ENCODE measurements around the gene GATAD1. TPM values are rescaled to one million over a fixed set of nuclear protein-coding genes. Genes with fewer than 3 reads are reported as not detected.

GATAD1 gene
- total and polyA plus RNA-seq, 10 of the 15 experiments (the other 5 are each of a cell fraction or from before 2014, with no cell fraction given) = 5.5 to 45.2 (median 14.2) TPM

DNA sequence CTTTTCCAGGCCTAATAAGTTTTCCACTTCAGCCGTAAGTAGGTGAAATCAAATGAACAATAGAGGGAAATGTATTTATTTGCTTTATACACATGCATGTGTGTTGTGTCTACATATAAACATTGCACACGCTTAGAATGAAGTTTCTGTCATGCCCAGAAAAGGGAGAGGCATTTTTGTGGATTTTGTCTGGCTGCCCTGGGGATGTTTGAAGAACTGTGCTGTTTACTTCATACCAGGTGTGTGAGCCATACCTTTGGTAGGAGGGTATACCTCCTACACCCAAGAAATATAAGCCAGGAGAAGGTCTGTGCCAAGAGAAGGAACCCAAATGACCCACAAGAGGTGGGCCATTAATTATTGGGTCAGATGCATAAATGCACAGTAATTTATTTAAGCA lies 12.8 kb downstream of the GATAD1 start:
- Histone ChIP-seq H4K20me1 (ENCODE audit: control insufficient read depth, insufficient read depth) (no peaks in the 10 kb centered on the region), H3K9ac (ENCODE audit: control insufficient read depth, insufficient read depth, low read length) (no peak overlapping the region), H3K4me3 (no peak overlapping the region), H3K4me2 (ENCODE audit: control insufficient read depth, insufficient read depth) (no peak overlapping the region), H3K36me3 (ENCODE audit: control insufficient read depth in 2 of 2, insufficient read depth in 2 of 2, low read length in 1 of 2) (peaks cover 0 to 8% of the 10 kb centered on the region in 2 experiments; a peak in 1 of 4 replicates), H2AFZ (ENCODE audit: control insufficient read depth, low read depth, low read length) (no peak overlapping the region), H3K27ac (ENCODE audit: control insufficient read depth, insufficient read depth) (no peak overlapping the region), H3K9me3 (replicated peaks; ENCODE audit: control insufficient read depth, insufficient read depth, low read length) (no peaks in the 10 kb centered on the region), H3K27me3 (replicated peaks in 1 of 2; ENCODE audit: control insufficient read depth in 2 of 2, insufficient read depth in 2 of 2, low read length in 1 of 2) (no peaks in the 10 kb centered on the region), H3K79me2 (ENCODE audit: control insufficient read depth, insufficient read depth, low read length) (no peaks in the 10 kb centered on the region), H3K4me1 (ENCODE audit: control insufficient read depth, insufficient read depth, low read length) (no peaks in the 10 kb centered on the region)
- DNase-seq (ENCODE audit: low read depth, low spot score) (no peak), ATAC-seq (no peak), FAIRE-seq (no peak)
- BruUV-seq (replicated peaks) = no TSS peak
- WGBS (ENCODE audit: insufficient coverage, insufficient replicate concordance, low lambda C conversion rate, missing lambda C conversion rate) = 94% methylated on average over 2 of the region's 2 CpGs
- RAD21 ChIA-PET (ENCODE audit: unreplicated experiment) = interaction anchor here (0.7 to 0.9 kb wide), 2 partner anchors 36 to 142 kb away, joined by 3 to 4 read pairs; no protein-coding TSS in a partner anchor
- POLR2A ChIA-PET = no interaction called here
- in situ Hi-C loops (cut with MboI) (no loop called here), intact Hi-C loops (cut with micrococcal nuclease; ENCODE audit: unreplicated experiment) (loop anchor here (10.0 kb wide), 1 partner anchor 595 kb away; no protein-coding TSS in a partner anchor)
- TF ChIP-seq NRF1 (conservative IDR thresholded peaks at IDR 0.05; ENCODE audit: low read depth, low read length) = no peak
- no peak for TF ChIP-seq RB1 (IDR thresholded peaks at IDR 0.05; ENCODE audit: borderline replicate concordance)
- TF ChIP-seq STAT3 (IDR thresholded peaks at IDR 0.05; ENCODE audit: low read depth, low read length) = no peak
- TF ChIP-seq RUNX3 (IDR thresholded peaks at IDR 0.05; ENCODE audit: low read length) = no peak
- TF ChIP-seq RELA (IDR thresholded peaks at IDR 0.05; ENCODE audit: borderline replicate concordance, partially characterized antibody) = no peak
- TF ChIP-seq CHD1 (IDR thresholded peaks at IDR 0.05; ENCODE audit: low read depth, low read length) = no peak
- TF ChIP-seq, protein P1, sequence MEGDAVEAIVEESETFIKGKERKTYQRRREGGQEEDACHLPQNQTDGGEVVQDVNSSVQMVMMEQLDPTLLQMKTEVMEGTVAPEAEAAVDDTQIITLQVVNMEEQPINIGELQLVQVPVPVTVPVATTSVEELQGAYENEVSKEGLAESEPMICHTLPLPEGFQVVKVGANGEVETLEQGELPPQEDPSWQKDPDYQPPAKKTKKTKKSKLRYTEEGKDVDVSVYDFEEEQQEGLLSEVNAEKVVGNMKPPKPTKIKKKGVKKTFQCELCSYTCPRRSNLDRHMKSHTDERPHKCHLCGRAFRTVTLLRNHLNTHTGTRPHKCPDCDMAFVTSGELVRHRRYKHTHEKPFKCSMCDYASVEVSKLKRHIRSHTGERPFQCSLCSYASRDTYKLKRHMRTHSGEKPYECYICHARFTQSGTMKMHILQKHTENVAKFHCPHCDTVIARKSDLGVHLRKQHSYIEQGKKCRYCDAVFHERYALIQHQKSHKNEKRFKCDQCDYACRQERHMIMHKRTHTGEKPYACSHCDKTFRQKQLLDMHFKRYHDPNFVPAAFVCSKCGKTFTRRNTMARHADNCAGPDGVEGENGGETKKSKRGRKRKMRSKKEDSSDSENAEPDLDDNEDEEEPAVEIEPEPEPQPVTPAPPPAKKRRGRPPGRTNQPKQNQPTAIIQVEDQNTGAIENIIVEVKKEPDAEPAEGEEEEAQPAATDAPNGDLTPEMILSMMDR (IDR thresholded peaks at IDR 0.05 in 2 of 3, conservative IDR thresholded peaks at IDR 0.05 in 1 of 3; ENCODE audit: control insufficient read depth in 2 of 3, extremely low read depth in 1 of 3, insufficient read depth in 1 of 3, low read depth in 3 of 3, low read length in 3 of 3) = no peak
- CTCF ChIA-PET = interaction anchor here (1.0 to 3.8 kb wide), 8 partner anchors 12 to 406 kb away, joined by 3 to 37 read pairs (median 6); partner anchors contain the start of genes ERVW-1, GATAD1, LRRD1 and RBM48
- SMC1A ChIA-PET (ENCODE audit: uncharacterized antibody, unreplicated experiment) = no interaction called here

Measured in GM12878 (cell line).